HG02938 (cell line): ENCODE measurements around the gene RPS19.

Experiments
- ATAC-seq: cut with Tn5 transposase; IDR thresholded peaks from one replicate; pipeline ENCODE4 v1.9.1; 2021; ENCODE audit warnings: mild to moderate bottlenecking, moderate library complexity; ENCODE audit not compliant: unreplicated experiment

RPS19 gene

DNA sequence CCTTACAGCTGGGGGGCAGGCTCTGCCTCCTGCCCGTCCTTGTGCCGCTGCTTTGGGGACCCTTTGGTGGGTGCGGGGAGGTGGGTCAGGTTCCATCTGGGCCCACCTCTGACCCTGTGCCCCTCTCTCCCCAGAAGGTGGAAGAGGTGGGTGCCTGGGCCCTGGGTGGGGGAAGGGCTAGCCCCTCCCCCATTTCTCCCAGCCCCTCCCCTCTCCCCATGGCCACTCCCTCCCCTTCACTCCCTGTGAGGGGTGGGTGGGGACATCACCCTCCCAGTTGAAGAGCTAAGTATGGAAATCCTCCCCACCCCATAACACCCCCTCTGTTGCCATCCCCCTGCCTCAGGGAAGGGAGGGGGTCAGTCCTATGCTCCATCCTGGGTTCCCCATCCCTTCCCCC, 37.1 kb downstream of the RPS19 start:
- ATAC-seq: no peak

DNA sequence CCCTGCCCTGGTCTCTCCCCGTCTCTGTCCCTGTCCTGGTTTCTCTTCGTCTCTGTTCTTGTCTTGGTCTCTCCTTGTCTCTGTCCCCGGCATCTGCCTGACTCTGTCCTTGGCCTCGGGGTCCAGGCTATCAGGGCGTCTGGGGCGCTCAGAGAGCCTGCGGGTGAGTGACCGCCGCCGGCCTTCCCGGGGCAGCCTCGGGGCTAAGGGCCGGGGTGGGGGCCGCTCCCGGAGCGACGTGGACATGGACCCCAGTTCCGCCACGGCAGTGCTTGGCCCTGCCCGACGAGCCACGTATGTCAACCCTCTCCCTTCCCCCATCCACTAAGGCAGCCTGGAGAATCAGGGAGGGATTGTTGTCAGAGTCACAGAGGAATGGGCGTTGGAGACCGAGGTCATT, 37.8 kb downstream of the RPS19 start:
- ATAC-seq: no peak

DNA sequence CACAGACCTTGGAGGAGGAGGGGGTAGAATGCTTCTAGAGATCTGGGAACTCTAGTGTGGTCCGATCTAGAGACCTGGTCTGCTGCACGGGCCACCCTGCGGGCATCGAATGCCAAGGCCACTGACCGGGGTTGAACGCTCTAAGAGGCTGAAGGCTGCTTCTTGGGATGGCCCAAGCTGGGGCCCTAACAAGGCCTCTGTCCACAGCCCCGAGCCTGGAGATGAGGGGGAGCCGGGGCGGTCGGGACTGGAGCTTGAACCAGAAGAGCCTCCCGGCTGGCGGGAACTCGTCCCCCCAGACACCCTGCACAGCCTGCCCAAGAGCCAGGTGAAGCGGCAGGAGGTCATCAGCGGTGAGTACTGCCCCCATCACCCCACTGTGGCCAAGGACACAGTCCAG, 38.2 kb downstream of the RPS19 start:
- ATAC-seq: no peak

DNA sequence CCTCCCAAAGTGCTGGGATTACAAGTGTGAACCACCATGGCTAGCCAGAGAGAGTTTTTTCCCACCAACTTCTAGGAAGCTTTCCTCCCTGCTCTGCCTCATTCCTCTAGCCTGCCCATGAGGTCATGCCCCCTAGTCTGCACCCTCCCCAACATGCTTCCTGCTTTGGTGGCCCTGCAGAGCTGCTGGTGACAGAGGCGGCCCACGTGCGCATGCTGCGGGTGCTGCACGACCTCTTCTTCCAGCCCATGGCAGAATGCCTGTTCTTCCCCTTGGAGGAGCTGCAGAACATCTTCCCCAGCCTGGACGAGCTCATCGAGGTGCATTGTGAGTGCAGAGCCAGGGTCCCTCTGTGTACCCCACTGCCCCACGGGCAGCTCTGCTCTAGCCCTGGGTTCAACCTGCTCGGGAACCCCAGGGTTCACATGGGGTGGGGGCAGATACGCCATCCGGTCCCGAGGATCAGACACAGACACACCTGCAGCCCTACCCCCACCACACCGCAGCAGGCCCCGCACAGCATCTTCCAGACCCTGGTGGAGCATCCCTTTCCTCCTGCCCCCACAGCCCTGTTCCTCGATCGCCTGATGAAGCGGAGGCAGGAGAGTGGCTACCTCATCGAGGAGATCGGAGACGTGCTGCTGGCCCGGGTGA, 41.8 kb downstream of the RPS19 start:
- no peak for ATAC-seq

DNA sequence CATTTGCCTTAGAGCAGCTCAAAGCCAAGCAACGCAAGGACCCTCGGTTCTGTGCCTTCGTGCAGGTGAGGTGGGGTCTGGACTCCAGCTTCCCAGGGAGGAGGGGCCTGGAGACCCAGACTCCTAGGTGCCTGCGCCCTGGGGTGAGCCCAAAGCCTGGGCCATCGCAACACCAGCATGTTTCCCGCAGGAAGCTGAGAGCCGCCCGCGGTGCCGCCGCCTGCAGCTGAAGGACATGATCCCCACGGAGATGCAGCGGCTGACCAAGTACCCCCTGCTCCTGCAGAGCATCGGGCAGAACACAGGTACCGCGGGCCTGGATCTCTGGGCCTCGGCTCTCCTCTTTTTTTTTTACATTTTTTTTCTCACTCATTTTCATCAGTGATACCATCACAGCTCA, 42.5 kb downstream of the RPS19 start:
- ATAC-seq: no peak

DNA sequence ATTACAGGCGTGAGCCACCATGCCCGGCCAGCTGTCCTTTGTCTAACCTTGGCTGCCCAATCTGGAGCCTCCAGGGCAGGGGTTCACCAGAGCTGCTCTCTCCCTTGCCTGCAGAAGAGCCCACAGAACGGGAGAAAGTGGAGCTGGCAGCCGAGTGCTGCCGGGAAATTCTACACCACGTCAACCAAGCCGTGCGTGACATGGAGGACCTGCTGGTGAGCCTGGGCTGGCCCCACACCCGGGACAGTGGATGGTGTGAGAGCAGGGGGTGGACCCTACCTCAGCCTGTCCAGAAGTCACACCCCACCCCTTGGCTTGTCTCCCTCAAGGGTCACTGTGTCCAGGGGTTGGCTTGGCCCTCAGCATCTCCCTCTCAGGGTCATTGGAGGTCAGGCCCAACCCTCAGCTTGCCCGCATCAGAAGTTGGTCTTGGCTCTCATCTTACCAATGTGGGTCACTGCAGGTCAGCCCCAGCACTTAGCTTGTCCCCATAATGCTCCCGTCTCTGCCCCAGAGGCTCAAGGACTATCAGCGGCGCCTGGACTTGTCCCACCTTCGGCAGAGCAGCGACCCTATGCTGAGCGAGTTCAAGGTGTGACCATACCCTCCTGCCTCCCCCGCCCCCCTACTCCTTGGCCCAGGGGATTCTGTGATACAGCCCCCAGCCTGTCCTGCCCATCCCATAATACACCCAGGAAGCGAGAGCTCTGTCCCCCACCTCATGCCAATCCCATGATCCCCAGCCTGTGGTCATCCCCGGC, 43.3 kb downstream of the RPS19 start:
- no peak for ATAC-seq

DNA sequence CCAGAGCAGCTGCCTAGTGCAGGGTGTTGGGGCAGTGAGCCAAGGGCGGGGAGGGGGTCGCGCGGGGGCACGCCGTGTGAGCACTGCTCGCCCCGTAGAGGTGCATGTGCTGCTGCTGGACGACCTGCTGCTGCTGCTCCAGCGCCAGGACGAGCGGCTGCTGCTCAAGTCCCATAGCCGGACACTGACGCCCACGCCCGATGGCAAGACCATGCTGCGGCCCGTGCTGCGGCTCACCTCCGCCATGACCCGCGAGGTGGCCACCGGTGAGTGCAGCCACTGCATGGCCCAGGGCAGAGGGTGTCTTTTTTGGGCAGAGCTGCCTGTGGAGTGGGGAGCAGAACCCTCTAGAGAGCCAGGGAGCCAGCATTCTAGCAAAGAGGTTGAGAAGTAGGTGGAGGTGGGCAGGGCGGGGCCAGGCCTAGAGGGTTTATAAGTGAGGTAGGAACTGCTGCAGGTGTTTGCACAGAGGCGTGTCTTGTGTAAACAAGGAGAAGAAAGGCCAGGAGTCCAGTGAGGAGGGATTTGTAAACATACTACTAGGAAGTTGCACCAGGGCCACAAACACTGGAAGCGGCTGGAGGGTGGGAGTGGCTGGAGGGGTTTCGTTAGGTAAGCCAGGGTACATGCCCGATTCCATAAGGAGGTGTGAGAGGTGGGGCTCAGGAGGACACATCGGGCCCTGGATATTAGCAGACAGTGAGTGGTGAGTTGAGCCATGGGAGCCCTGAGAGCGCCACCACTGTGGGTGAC, 44.2 kb downstream of the RPS19 start:
- no peak for ATAC-seq

GRCh38 chr19:41905273-41906002, 45.4 kb downstream of the RPS19 start:
- no peak for ATAC-seq

DNA sequence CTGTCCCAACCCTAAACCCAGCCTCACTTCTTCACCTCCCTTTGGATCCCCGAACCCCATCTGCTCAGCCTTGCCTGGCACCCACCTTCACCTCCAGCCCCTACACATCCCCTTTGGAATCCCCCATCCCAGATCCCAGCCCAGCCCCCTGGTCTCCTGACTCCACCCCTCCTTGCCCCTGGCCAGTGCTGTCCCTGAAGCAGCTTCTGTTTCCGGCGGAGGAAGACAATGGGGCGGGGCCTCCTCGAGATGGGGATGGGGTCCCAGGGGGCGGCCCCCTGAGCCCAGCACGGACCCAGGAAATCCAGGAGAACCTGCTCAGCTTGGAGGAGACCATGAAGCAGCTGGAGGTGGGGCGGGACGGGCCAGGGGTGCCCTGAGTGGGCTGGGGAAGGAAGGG, 46.2 kb downstream of the RPS19 start:
- no peak for ATAC-seq

DNA sequence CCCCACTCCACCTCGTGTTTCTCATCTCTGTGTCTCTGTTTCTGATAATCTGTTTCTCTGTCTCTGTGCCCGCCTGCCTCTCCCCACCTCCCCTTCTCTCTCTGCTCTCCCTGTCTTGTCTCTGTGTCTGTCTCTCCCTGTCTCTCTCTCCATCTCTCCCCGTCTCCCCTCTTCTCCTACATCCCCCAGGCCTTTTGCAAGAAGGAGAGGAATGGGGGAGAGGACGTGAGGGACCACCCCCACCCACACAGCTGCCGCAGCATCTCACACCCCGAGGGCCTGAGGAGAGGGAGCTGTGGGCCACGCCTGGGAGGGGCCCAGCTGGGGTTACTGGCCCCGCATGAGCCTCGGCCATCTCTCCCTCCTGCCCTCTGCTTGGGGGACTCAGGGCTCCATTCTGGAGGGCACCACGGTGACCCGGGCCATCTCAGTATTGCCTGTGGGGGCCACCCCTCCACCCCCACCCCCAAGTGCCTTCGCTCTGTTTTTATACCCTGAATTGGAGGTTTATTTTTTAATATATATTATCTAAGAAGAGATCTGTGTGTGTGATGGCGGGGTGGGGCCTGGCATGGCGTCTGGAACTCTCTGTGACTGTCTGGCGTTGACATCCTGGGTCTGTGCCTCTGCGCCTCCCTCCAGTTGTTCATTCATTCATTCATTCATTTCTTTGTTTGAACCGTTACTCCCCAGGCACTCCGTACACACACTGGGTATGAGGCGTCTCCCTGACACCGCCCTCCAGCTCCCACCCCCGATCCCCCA, 47.0 kb downstream of the RPS19 start:
- no peak for ATAC-seq

DNA sequence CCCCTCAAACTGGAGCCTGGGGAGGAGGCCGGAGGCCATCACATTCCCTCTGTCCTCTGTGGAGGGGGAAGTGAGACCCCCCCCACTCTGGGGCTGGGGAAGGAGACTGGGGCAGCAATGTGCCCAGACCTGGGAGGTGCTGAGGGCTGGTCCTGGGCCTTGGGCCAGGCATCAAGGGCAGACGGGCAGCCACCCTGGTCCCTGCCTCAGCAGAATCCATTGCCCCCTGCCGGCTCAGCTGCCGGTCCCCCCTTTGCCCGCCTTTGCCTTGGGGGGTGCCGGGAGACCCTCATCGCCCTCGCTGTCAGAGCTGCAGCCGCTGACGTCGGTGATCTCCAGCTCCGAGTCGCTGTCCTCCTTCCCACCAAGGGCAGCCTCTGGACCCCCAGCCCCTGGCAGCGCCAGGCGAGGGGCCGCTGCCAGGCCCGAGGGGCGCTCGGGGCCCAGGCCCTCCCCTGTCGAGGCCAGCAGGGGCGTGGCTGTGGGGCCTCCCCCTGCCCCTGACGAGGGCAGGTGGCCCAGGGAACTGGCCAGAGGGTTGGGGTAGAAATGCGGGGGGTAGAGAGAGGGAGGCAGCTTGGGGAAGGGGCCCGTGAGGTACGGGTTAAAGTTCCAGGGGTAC, 48.0 kb downstream of the RPS19 start:
- no peak for ATAC-seq

- no peak for ATAC-seq
Measured at GRCh38 chr19:41908724-41909464, 48.8 kb downstream of the RPS19 start.

DNA sequence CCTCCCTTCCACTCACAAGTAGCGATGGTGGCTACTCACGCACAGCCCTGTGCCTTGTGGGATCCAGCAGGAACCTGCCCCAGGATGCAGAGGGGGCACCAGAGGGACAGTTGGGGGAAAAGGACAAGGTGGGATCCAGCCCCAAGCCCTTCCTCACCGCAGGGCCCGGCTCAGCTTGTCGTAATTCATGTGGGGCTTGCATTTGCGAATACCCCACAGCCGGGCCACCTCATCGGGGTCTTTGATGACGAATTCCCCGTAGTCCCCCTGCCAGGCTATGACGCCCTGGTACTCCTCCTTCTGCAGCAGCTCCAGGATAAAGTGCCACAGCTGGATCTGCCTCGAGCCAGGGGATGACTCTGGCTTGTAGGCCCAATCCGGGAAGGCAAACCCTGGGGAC, 49.7 kb downstream of the RPS19 start:
- ATAC-seq: no peak

- no peak for ATAC-seq
Measured at GRCh38 chr19:41910240-41910991, 50.4 kb downstream of the RPS19 start.

- no peak for ATAC-seq
Measured at GRCh38 chr19:41910992-41911888, 51.2 kb downstream of the RPS19 start.

DNA sequence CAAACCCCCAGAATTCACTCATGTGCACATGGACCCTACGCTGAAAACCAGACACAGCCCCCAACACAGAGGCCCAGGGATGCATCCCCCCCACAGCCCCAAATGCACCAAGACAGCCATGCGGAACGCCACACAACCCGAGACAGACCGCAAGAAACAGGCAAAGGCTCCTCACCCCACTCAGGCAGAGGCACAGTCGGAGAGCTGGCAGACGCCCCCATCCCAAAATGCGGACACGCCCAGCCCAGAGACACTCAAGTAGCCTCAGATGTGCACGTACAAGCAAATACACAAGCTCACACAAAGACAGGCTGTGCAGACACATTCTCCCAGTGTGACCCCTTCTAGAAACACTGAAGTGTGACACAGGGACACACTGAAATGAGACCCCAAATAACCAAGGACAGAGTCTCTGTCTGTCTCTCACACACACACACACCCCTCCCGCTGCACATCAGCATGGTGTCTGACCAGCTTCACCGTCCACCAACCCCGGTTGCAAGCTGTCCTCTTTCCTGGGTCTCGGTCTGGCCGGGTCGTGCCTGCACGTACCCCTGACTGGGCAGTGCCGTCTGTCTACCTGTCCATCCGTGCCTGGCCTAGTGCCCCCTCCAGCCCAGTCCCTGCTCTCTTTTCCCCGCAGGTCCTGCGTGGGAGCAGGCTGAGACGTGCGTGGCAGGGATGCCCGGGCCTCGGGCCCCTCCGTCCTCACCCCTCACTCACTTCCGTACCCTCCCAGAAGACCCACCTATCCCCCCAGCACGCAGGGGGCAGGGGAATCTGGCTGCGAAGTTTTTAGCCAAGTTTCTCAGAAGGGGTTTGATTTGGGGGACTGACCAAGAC, 52.1 kb downstream of the RPS19 start:
- ATAC-seq: no peak
